Osteoblast (primary cell): ENCODE results near the gene MAP3K21. TPM values are rescaled to one million over a fixed set of nuclear protein-coding genes. Genes with fewer than 3 reads are reported as not detected.

Experiments
- DNase-seq: peaks from one replicate; pipeline ENCODE4 v3.0.0; 2011; ENCODE audit warnings: low spot score, mixed read lengths; ENCODE audit not compliant: insufficient read length; ENCODE audit errors: missing footprints
- H2AFZ ChIP-seq: 2 replicates; pipeline ENCODE4 v1.6.0; 2011; ENCODE audit warnings: mild to moderate bottlenecking, low read length
- H3K27ac ChIP-seq: 2 replicates; pipeline ENCODE4 v1.5.1; 2011; ENCODE audit warnings: mild to moderate bottlenecking, low read depth, low read length, moderate library complexity
- H3K27me3 ChIP-seq: 2 replicates; pipeline ENCODE4 v1.6.0; 2012; ENCODE audit warnings: mild to moderate bottlenecking, control low read depth, inconsistent platforms, low read length, moderate library complexity; ENCODE audit not compliant: insufficient read depth
- H3K36me3 ChIP-seq: 2 replicates; pipeline ENCODE4 v1.5.1; 2011; ENCODE audit warnings: mild to moderate bottlenecking, low read length, control low read depth, moderate library complexity; ENCODE audit not compliant: insufficient read depth
- H3K4me1 ChIP-seq: 2 replicates; pipeline ENCODE4 v1.5.1; 2011; ENCODE audit warnings: mild to moderate bottlenecking, low read length, control low read depth, moderate library complexity; ENCODE audit not compliant: insufficient read depth
- H3K4me2 ChIP-seq: 2 replicates; pipeline ENCODE4 v1.6.0; 2011; ENCODE audit warnings: mild to moderate bottlenecking, low read length; ENCODE audit not compliant: insufficient read depth
- H3K4me3 ChIP-seq: fragments of 200-600 bp; sonication (generic); 3 replicates; pipeline ENCODE4 v1.5.1; 2012; ENCODE audit warnings: mild to moderate bottlenecking, low read length, inconsistent platforms; ENCODE audit not compliant: insufficient read depth
- H3K79me2 ChIP-seq: 2 replicates; pipeline ENCODE4 v1.6.0; 2012; ENCODE audit warnings: mild to moderate bottlenecking, low read length, control low read depth, inconsistent platforms; ENCODE audit not compliant: insufficient read depth
- H3K9me3 ChIP-seq: 2 replicates; pipeline ENCODE4 v1.5.1; 2011; ENCODE audit warnings: low read depth, low read length, control low read depth
- H4K20me1 ChIP-seq: 2 replicates; pipeline ENCODE4 v1.6.0; 2012; ENCODE audit warnings: mild to moderate bottlenecking, low read length, control low read depth; ENCODE audit not compliant: insufficient read depth
- total RNA-seq: library from RNA; depleted of rRNA; stranded (reverse); fragments of >200 nt; gene quantifications from 2 replicates; pipeline ENCODE4 v1.2.3, GENCODE V29; 2012
- TF ChIP-seq, protein P1 (sequence below): IDR thresholded peaks from 2 replicates; pipeline ENCODE4 v1.5.1; 2011; ENCODE audit warnings: mild to moderate bottlenecking, low read depth, low read length, moderate library complexity; ENCODE audit errors: extremely low read depth

MAP3K21 gene
- total RNA-seq, 1 donor: under 0.01 TPM

GRCh38 chr1:233387585-233387984, 60.1 kb downstream of the MAP3K21 start:
- no peaks in the 10 kb centered on the region for H3K9me3 ChIP-seq
- H3K4me1 ChIP-seq: no peaks in the 10 kb centered on the region
- H3K27ac ChIP-seq: no peak overlapping the region
- DNase-seq: no peak
- H3K27me3 ChIP-seq: no peaks in the 10 kb centered on the region
- H3K4me3 ChIP-seq: no peak overlapping the region
- TF ChIP-seq, protein P1, sequence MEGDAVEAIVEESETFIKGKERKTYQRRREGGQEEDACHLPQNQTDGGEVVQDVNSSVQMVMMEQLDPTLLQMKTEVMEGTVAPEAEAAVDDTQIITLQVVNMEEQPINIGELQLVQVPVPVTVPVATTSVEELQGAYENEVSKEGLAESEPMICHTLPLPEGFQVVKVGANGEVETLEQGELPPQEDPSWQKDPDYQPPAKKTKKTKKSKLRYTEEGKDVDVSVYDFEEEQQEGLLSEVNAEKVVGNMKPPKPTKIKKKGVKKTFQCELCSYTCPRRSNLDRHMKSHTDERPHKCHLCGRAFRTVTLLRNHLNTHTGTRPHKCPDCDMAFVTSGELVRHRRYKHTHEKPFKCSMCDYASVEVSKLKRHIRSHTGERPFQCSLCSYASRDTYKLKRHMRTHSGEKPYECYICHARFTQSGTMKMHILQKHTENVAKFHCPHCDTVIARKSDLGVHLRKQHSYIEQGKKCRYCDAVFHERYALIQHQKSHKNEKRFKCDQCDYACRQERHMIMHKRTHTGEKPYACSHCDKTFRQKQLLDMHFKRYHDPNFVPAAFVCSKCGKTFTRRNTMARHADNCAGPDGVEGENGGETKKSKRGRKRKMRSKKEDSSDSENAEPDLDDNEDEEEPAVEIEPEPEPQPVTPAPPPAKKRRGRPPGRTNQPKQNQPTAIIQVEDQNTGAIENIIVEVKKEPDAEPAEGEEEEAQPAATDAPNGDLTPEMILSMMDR: no peak
- no peaks in the 10 kb centered on the region for H4K20me1 ChIP-seq
- H3K79me2 ChIP-seq: no peaks in the 10 kb centered on the region
- no peak overlapping the region for H2AFZ ChIP-seq
- no peak overlapping the region for H3K4me2 ChIP-seq
- H3K36me3 ChIP-seq: no peaks in the 10 kb centered on the region

DNA sequence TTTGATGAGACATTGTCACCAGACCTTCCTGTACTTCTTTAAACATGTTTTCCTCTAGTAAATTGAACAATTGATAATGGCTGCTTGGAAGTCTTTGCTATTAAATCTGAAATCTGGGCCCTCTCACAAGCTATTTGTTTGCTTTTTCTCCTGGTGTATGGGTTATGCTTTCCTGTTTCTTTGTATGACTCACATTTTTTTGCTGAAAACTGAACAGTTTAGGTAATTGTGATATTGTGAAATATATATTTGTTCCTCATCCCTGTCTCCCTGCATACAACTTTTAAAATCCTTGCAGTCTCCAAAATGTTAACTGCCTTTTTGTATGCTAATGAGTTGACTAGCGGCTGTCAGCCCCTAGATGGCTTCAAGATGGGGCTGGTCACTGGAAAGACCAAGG, 61.6 kb downstream of the MAP3K21 start:
- H3K4me1 ChIP-seq: no peaks in the 10 kb centered on the region
- no peaks in the 10 kb centered on the region for H3K27me3 ChIP-seq
- no peaks in the 10 kb centered on the region for H3K9me3 ChIP-seq
- DNase-seq: no peak
- TF ChIP-seq, protein P1: no peak
- H2AFZ ChIP-seq: no peak overlapping the region
- H4K20me1 ChIP-seq: no peaks in the 10 kb centered on the region
- no peak overlapping the region for H3K27ac ChIP-seq
- no peaks in the 10 kb centered on the region for H3K36me3 ChIP-seq
- H3K4me2 ChIP-seq: no peak overlapping the region
- H3K79me2 ChIP-seq: no peaks in the 10 kb centered on the region
- H3K4me3 ChIP-seq: no peak overlapping the region

DNA sequence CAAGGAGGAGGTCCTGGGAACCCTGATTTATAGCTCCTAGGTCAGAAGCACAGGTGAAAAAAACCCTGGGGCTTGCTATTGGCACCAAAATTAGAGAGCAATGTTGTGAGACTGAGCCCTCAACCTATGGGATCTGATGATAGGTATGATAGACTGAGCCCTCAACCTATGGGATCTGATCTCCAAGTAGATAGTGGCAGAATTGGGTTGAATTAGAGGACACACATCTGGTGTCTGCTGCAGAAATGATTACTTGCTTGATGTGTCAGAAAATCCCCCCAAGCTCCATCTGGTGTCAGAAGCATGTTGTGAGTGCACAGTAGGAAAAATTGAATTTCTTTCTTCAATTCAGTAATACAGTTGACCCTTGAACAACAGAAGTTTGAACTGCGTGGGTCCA, 62.4 kb downstream of the MAP3K21 start:
- Histone ChIP-seq H3K79me2 (no peaks in the 10 kb centered on the region), H3K4me2 (no peak overlapping the region), H3K4me3 (no peak overlapping the region), H3K9me3 (no peaks in the 10 kb centered on the region), H3K27ac (no peak overlapping the region), H2AFZ (no peak overlapping the region), H3K27me3 (no peaks in the 10 kb centered on the region), H4K20me1 (no peaks in the 10 kb centered on the region), H3K4me1 (no peaks in the 10 kb centered on the region), H3K36me3 (no peaks in the 10 kb centered on the region)
- no peak for DNase-seq
- TF ChIP-seq, protein P1: no peak

DNA sequence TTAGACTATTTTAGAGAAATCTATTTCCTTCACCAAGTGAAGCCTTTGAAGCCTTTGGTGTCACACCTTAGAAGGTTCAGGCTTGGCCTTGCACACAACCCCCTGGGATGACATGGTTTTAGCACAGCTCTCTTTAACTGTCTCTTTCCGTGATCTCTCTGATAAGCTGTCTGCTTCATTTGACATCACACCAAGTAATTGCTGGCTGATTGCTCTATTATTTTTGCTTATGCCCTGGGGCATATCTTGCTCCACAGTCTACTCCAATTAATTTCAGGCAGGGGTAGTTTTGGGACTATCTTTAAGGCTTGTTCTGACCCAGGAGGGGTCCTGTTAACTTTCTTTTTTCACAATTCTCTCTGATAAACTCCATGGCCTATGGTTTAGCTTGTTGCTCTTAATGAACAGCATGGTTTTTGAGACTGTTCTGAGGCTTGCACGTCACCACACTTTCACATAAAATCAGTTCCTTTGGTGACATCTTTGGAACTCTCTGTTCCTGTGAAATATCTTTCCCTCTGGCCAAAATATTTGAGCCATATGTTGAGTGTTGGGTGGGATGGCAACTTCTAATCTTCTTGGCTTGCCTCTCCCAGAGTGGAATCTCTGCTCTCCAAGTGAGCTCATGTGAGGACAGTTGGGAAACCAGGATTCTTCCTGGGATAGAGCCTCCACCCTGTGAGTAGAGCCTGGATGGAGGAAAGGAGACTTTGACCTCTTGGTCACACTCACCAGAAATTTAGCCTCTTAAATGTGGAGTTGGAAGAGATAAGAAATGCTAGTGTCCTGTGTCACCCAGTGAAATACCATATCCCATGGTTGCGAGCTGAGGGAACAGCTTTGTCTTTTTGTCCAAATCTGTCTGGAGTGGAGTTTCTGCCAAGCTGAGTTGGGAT, 63.6 kb downstream of the MAP3K21 start:
- no peak overlapping the region for H2AFZ ChIP-seq
- no peak overlapping the region for H3K27ac ChIP-seq
- TF ChIP-seq, protein P1: no peak
- no peaks in the 10 kb centered on the region for H3K79me2 ChIP-seq
- H3K4me1 ChIP-seq: no peaks in the 10 kb centered on the region
- H3K27me3 ChIP-seq: no peaks in the 10 kb centered on the region
- H4K20me1 ChIP-seq: no peaks in the 10 kb centered on the region
- H3K4me2 ChIP-seq: no peak overlapping the region
- H3K9me3 ChIP-seq: no peaks in the 10 kb centered on the region
- no peak overlapping the region for H3K4me3 ChIP-seq
- DNase-seq: no peak
- no peaks in the 10 kb centered on the region for H3K36me3 ChIP-seq
